Measurements from ENCODE around the gene ZFC3H1. TPM values are rescaled to one million over a fixed set of nuclear protein-coding genes. Genes with fewer than 3 reads are reported as not detected.

ZFC3H1 gene
- total RNA-seq, 1 donor from 2014 or later, result 121 TPM

GRCh38 chr12:71601546-71601945 is 62.1 kb downstream of the ZFC3H1 start:
- no peak for TF ChIP-seq POLR2AphosphoS5 (IDR thresholded peaks at IDR 0.05; ENCODE audit: insufficient read depth in 1 of 2, low read depth in 1 of 2)
- TF ChIP-seq POLR2A (IDR thresholded peaks at IDR 0.05), result no peak
- no peak for TF ChIP-seq CTCF (IDR thresholded peaks at IDR 0.05)
- intact Hi-C loops (cut with DNase I), result no loop called here
- no peak for DNase-seq (ENCODE audit: extremely low spot score in 2 of 2)
- H3K9me3 ChIP-seq, result no peaks in the 10 kb centered on the region
- H3K4me1 ChIP-seq, result no peaks in the 10 kb centered on the region
- no peak overlapping the region for H3K4me3 ChIP-seq
- no peaks in the 10 kb centered on the region for H3K27me3 ChIP-seq
- no peak overlapping the region for H3K27ac ChIP-seq
- H3K36me3 ChIP-seq, result peaks cover 0 to 3% of the 10 kb centered on the region in 2 donors

GRCh38 chr12:71599210-71599609 is 64.4 kb downstream of the ZFC3H1 start:
- Histone ChIP-seq H3K9me3 (no peaks in the 10 kb centered on the region), H3K36me3 (no peaks in the 10 kb centered on the region), H3K4me3 (no peak overlapping the region), H3K27me3 (no peaks in the 10 kb centered on the region), H3K4me1 (no peaks in the 10 kb centered on the region), H3K27ac (no peak overlapping the region)
- TF ChIP-seq POLR2A (IDR thresholded peaks at IDR 0.05) (no peak), POLR2AphosphoS5 (IDR thresholded peaks at IDR 0.05; ENCODE audit: insufficient read depth in 1 of 2, low read depth in 1 of 2) (no peak), CTCF (IDR thresholded peaks at IDR 0.05) (no peak)
- DNase-seq (ENCODE audit: extremely low spot score in 2 of 2), result no peak
- intact Hi-C loops (cut with DNase I), result no loop called here

- no peaks in the 10 kb centered on the region for H3K9me3 ChIP-seq
- H3K4me1 ChIP-seq, result no peaks in the 10 kb centered on the region
- TF ChIP-seq POLR2AphosphoS5 (IDR thresholded peaks at IDR 0.05; ENCODE audit: insufficient read depth in 1 of 2, low read depth in 1 of 2), result no peak
- no peak for TF ChIP-seq POLR2A (IDR thresholded peaks at IDR 0.05)
- TF ChIP-seq CTCF (IDR thresholded peaks at IDR 0.05), result no peak
- H3K27ac ChIP-seq, result no peak overlapping the region
- H3K4me3 ChIP-seq, result no peak overlapping the region
- DNase-seq (ENCODE audit: extremely low spot score in 2 of 2), result no peak
- intact Hi-C loops (cut with DNase I), result no loop called here
- H3K36me3 ChIP-seq, result no peaks in the 10 kb centered on the region
- H3K27me3 ChIP-seq, result no peaks in the 10 kb centered on the region
These were observed 69.3 kb downstream of the ZFC3H1 start for GRCh38 chr12:71594214-71594948.

- no peak overlapping the region for H3K27ac ChIP-seq
- no peaks in the 10 kb centered on the region for H3K27me3 ChIP-seq
- H3K9me3 ChIP-seq, result no peaks in the 10 kb centered on the region
- DNase-seq (ENCODE audit: extremely low spot score in 2 of 2), result no peak
- H3K36me3 ChIP-seq, result no peaks in the 10 kb centered on the region
- TF ChIP-seq CTCF (IDR thresholded peaks at IDR 0.05), result no peak
- no peak for TF ChIP-seq POLR2A (IDR thresholded peaks at IDR 0.05)
- TF ChIP-seq POLR2AphosphoS5 (IDR thresholded peaks at IDR 0.05; ENCODE audit: insufficient read depth in 1 of 2, low read depth in 1 of 2), result no peak
- H3K4me1 ChIP-seq, result no peaks in the 10 kb centered on the region
- H3K4me3 ChIP-seq, result no peak overlapping the region
- intact Hi-C loops (cut with DNase I), result no loop called here
These were observed 70.8 kb downstream of the ZFC3H1 start for GRCh38 chr12:71592841-71593240.

GRCh38 chr12:71591601-71592000 is 72.0 kb downstream of the ZFC3H1 start:
- Histone ChIP-seq H3K27me3 (no peaks in the 10 kb centered on the region), H3K27ac (no peak overlapping the region), H3K9me3 (no peaks in the 10 kb centered on the region), H3K4me3 (no peak overlapping the region), H3K4me1 (no peaks in the 10 kb centered on the region), H3K36me3 (no peaks in the 10 kb centered on the region)
- no peak for DNase-seq (ENCODE audit: extremely low spot score in 2 of 2)
- TF ChIP-seq CTCF (IDR thresholded peaks at IDR 0.05) (no peak), POLR2AphosphoS5 (IDR thresholded peaks at IDR 0.05; ENCODE audit: insufficient read depth in 1 of 2, low read depth in 1 of 2) (no peak)
- intact Hi-C loops (cut with DNase I), result no loop called here
